Stomach (tissue), 9 donors: ENCODE data around the gene XRCC3. TPM values are rescaled to one million over a fixed set of nuclear protein-coding genes. Genes with fewer than 3 reads are reported as not detected.
A peak's percentile ranks its signal among the peaks of the same experiment; 100 is the strongest.

Experiments used
- DNase-seq, 2 donors: peaks; one replicate each; pipeline versions ENCODE4 v3.0.0 to v3.0.0-alpha.2; 2013 to 2019
- H3K27ac ChIP-seq, 5 donors: fragments of 200-600 bp in 4 of 5; sonication (generic) in 4 of 5; one replicate each; pipeline ENCODE4 v1.5.1; 2013 to 2019; ENCODE audit warnings: mild to moderate bottlenecking in 1 of 5, moderate library complexity in 1 of 5
- H3K27me3 ChIP-seq, 3 donors: fragments of 200-600 bp; sonication (generic); one replicate each; pipeline ENCODE4 v1.5.1; 2017 to 2019; ENCODE audit warnings: mixed run types in 1 of 3
- H3K36me3 ChIP-seq, 4 donors: fragments of 200-600 bp; sonication (generic); 1 replicate in 3 of 4; 2 replicates in 1 of 4; pipeline ENCODE4 v1.5.1; 2016 to 2019
- H3K4me1 ChIP-seq, 4 donors: fragments of 200-600 bp; sonication (generic); one replicate each; pipeline ENCODE4 v1.5.1; 2016 to 2019
- H3K4me3 ChIP-seq, 4 donors: fragments of 200-600 bp; sonication (generic) in 3 of 4; one replicate each; pipeline ENCODE4 v1.5.1; 2016 to 2019; ENCODE audit warnings: mild to moderate bottlenecking in 1 of 4
- H3K9me3 ChIP-seq, 4 donors: fragments of 200-600 bp; sonication (generic); one replicate each; pipeline ENCODE4 v1.5.1; 2016 to 2019
- CTCF ChIP-seq, 7 experiments: fragments of 450-650 bp in 4 of 7; fragments of 200-600 bp in 3 of 7; sonication (generic) in 3 of 7; IDR thresholded peaks; one replicate each; pipeline ENCODE4 v1.5.1; 2016 to 2019; ENCODE audit warnings: antibody characterized with exemption in 7 of 7, control low read depth in 2 of 7, mild to moderate bottlenecking in 1 of 7
- EP300 ChIP-seq: sonication (generic); formaldehyde crosslinking; IDR thresholded peaks from one replicate; pipeline ENCODE4 v1.6.1; 2017; ENCODE audit warnings: antibody characterized with exemption
- POLR2A ChIP-seq, 4 donors: fragments of 450-650 bp; IDR thresholded peaks; one replicate each; pipeline ENCODE4 v1.6.1; 2016; ENCODE audit warnings: antibody characterized with exemption in 4 of 4, control low read depth in 2 of 4, mild to moderate bottlenecking in 1 of 4, moderate library complexity in 1 of 4
- POLR2AphosphoS5 ChIP-seq, 3 donors: sonication (generic); formaldehyde crosslinking; IDR thresholded peaks; one replicate each; pipeline ENCODE4 v1.6.1; 2016; ENCODE audit warnings: antibody characterized with exemption in 3 of 3
- WGBS, 5 donors: extraction: QIAGEN DNeasy Blood & Tissue Kit in 3 of 5; methylation state at CpG; one replicate each; pipeline versions ENCODE4 v1.1.5 to v1.1.7; 2013 to 2018; 5-methylcytosine and 5-hydroxymethylcytosine counted together
- intact Hi-C: fragments of 100-400 bp; cut with DNase I; formaldehyde crosslinking; loops from one replicate; pipeline ENCODE4 v1.15.1; 2023; ENCODE audit warnings: low total_unique reads
- polyA plus RNA-seq, 3 donors: library from polyadenylated mRNA; stranded (reverse); fragments of 200-250 nt; gene quantifications; one replicate each; pipeline ENCODE4 v1.2.3, GENCODE V29; 2013
- total RNA-seq, 5 donors: library from RNA; depleted of rRNA; stranded (reverse); fragments of >200 nt; gene quantifications; one replicate each; pipeline versions ENCODE4 v1.1.0 to v1.2.3, GENCODE V29; 2014 to 2016
- donor health status: healthy with polysubstance abuse.
- donor health status: Bipolar disorder and iron deficiency.
- donor health status: healthy.

Gene XRCC3
- total and polyA plus RNA-seq, 8 donors, result 2.6 to 70.1 (median 6.3) TPM

- DNase-seq, result no peak
- Histone ChIP-seq H3K27ac (peak overlapping the region in 4 of 5 donors; percentile 27 to 66 (median 60)), H3K9me3 (no peaks in the 10 kb centered on the region), H3K27me3 (no peaks in the 10 kb centered on the region), H3K36me3 (peaks cover 71 to 100% (median 100%) of the 10 kb centered on the region in 4 donors), H3K4me1 (peaks cover 0 to 15% (median 8%) of the 10 kb centered on the region in 4 donors), H3K4me3 (no peak overlapping the region)
- WGBS, 5 donors, result 88 to 92% (median 89%) methylated on average over 13 of the region's 13 CpGs
- intact Hi-C loops, result no loop called here
- TF ChIP-seq CTCF (IDR thresholded peaks at IDR 0.05) (no peak), EP300 (no peak), POLR2A (IDR thresholded peaks at IDR 0.05) (no peak), POLR2AphosphoS5 (IDR thresholded peaks at IDR 0.05) (no peak)
Measured at GRCh38 chr14:103663506-103663905, 51.7 kb downstream of the XRCC3 start.

GRCh38 chr14:103662591-103662990 lies 52.7 kb downstream of the XRCC3 start:
- WGBS, 5 donors, result 92 to 97% (median 95%) methylated on average over 17 of the region's 17 CpGs
- no peak for TF ChIP-seq POLR2AphosphoS5 (IDR thresholded peaks at IDR 0.05)
- no peak for TF ChIP-seq EP300
- no peak for TF ChIP-seq POLR2A (IDR thresholded peaks at IDR 0.05)
- no peak for TF ChIP-seq CTCF (IDR thresholded peaks at IDR 0.05)
- H3K4me3 ChIP-seq, result no peak overlapping the region
- intact Hi-C loops, result no loop called here
- DNase-seq, result no peak
- H3K4me1 ChIP-seq, result peaks cover 0 to 20% (median 8%) of the 10 kb centered on the region in 4 donors
- H3K27ac ChIP-seq, result no peak overlapping the region
- H3K9me3 ChIP-seq, result no peaks in the 10 kb centered on the region
- H3K27me3 ChIP-seq, result no peaks in the 10 kb centered on the region
- H3K36me3 ChIP-seq, result peaks cover 71 to 100% (median 100%) of the 10 kb centered on the region in 4 donors

- Histone ChIP-seq H3K4me3 (no peak overlapping the region), H3K27ac (no peak overlapping the region), H3K27me3 (no peaks in the 10 kb centered on the region), H3K9me3 (no peaks in the 10 kb centered on the region), H3K36me3 (peaks cover 72 to 100% (median 100%) of the 10 kb centered on the region in 4 donors), H3K4me1 (peaks cover 0 to 25% (median 9%) of the 10 kb centered on the region in 4 donors)
- 84 to 91% (median 88%) methylated on average over 10 of the region's 10 CpGs for WGBS, 5 donors
- intact Hi-C loops, result no loop called here
- DNase-seq, result no peak
- TF ChIP-seq POLR2AphosphoS5 (IDR thresholded peaks at IDR 0.05) (no peak), CTCF (IDR thresholded peaks at IDR 0.05) (no peak), EP300 (no peak), POLR2A (IDR thresholded peaks at IDR 0.05) (no peak)
Measured at GRCh38 chr14:103662029-103662428, 53.2 kb downstream of the XRCC3 start.

- 83 to 98% (median 88%) methylated on average over 7 of the region's 7 CpGs for WGBS, 5 donors
- intact Hi-C loops, result no loop called here
- Histone ChIP-seq H3K27me3 (no peaks in the 10 kb centered on the region), H3K4me1 (peaks cover 0 to 46% (median 13%) of the 10 kb centered on the region in 4 donors), H3K36me3 (peaks cover 84 to 100% (median 100%) of the 10 kb centered on the region in 4 donors), H3K27ac (no peak overlapping the region), H3K9me3 (no peaks in the 10 kb centered on the region), H3K4me3 (no peak overlapping the region)
- TF ChIP-seq CTCF (IDR thresholded peaks at IDR 0.05), result no peak
- no peak for DNase-seq
Measured at GRCh38 chr14:103659631-103660030, 55.6 kb downstream of the XRCC3 start.
